ENCODE results near the gene PPP6R2.

The PPP6R2 gene

DNA sequence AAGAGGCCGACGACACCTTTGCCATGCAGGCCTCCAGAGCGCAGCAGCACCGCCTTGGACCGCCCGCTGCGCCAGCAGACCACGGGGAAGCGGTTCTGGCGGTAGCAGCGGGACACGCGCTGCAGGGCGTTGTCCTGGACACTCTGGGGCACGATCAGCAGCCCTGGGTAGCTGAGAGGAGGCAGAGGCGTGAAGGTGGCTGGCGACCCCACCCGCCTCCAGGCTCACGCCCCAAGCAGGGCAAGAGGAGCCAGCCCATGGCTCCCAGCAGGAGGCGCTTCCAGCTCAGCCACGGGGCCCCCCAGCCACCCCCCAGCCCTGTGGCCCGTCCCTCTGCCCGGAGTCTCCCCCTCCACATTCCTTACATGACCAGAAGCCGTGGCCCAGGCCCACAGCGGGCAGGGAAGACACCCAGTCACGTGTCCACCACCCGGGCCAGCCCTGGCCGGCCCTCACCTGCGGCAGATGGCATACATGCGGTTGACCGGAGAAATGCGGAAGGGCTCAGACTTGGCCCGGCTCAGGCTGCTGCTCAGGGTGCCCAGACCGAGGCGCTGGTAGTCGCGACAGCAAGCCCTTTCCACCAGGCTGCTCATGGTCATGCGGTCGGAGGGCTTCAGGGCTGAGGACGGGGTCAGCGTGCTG, 116.5 kb downstream of the PPP6R2 start:
- Histone ChIP-seq H3K9me3 (ENCODE audit: insufficient read depth, low read depth, low read length) (no peaks in the 10 kb centered on the region), H3K4me3 (ENCODE audit: low read length) (no peak overlapping the region), H3K4me1 (ENCODE audit: insufficient read depth, low read length) (no peaks in the 10 kb centered on the region), H3K9ac (ENCODE audit: low read depth, low read length) (no peak overlapping the region), H3K36me3 (ENCODE audit: insufficient read depth, low read length) (peaks cover 86% of the 10 kb centered on the region), H3K27ac (ENCODE audit: low read depth, low read length) (no peak overlapping the region), H3K27me3 (ENCODE audit: insufficient read depth, low read length) (no peaks in the 10 kb centered on the region)
- 95% methylated on average over 41 of the region's 41 CpGs for WGBS

DNA sequence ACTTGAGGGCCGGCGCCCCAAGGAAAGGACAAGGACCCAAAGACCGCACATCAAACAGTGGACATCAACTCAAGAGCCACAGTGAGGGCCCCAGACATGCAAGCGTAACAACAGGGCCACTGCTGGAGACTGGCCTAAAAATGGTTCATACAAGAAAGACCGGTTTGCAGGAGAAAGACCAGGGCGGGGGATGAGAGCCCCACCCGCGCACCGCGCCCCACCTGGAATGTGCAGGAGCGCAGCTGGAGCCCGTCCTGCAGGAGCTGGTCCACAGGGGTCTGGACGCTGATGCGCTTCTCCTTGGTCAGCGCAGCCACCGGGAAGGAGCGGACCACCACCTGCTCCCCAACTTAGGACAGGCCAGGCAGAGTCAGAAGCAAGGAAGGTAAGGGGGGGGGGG, 117.8 kb downstream of the PPP6R2 start:
- Histone ChIP-seq H3K4me3 (ENCODE audit: low read length) (no peak overlapping the region), H3K9me3 (ENCODE audit: insufficient read depth, low read depth, low read length) (no peaks in the 10 kb centered on the region), H3K36me3 (ENCODE audit: insufficient read depth, low read length) (peaks cover 86% of the 10 kb centered on the region), H3K9ac (ENCODE audit: low read depth, low read length) (no peak overlapping the region), H3K27me3 (ENCODE audit: insufficient read depth, low read length) (no peaks in the 10 kb centered on the region), H3K4me1 (ENCODE audit: insufficient read depth, low read length) (no peaks in the 10 kb centered on the region), H3K27ac (ENCODE audit: low read depth, low read length) (no peak overlapping the region)
- 97% methylated on average over 17 of the region's 17 CpGs for WGBS

DNA sequence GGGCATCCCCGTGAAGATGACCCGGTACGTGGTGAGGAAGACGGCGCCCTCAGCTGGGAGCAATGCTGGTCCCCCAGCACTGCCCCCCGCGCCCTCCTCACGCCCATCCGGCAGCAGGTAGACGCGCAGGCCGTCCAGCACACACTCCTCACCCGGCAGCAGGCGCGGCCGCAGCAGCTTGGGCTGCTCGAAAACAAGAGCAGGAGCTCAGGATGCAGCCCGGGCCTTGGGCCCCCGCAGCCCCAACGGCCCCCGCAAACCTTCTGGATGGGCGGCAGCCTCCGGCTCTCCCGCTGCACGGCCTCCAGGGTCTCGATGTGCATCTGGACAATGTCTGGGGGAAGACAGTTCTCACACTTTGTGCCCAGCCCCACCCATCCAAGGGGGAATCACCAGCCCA, 118.4 kb downstream of the PPP6R2 start:
- H3K9ac ChIP-seq (ENCODE audit: low read depth, low read length): no peak overlapping the region
- no peak overlapping the region for H3K27ac ChIP-seq (ENCODE audit: low read depth, low read length)
- no peak overlapping the region for H3K4me3 ChIP-seq (ENCODE audit: low read length)
- no peaks in the 10 kb centered on the region for H3K9me3 ChIP-seq (ENCODE audit: insufficient read depth, low read depth, low read length)
- H3K27me3 ChIP-seq (ENCODE audit: insufficient read depth, low read length): no peaks in the 10 kb centered on the region
- WGBS: 96% methylated on average over 26 of the region's 26 CpGs
- peaks cover 89% of the 10 kb centered on the region for H3K36me3 ChIP-seq (ENCODE audit: insufficient read depth, low read length)
- H3K4me1 ChIP-seq (ENCODE audit: insufficient read depth, low read length): no peaks in the 10 kb centered on the region

DNA sequence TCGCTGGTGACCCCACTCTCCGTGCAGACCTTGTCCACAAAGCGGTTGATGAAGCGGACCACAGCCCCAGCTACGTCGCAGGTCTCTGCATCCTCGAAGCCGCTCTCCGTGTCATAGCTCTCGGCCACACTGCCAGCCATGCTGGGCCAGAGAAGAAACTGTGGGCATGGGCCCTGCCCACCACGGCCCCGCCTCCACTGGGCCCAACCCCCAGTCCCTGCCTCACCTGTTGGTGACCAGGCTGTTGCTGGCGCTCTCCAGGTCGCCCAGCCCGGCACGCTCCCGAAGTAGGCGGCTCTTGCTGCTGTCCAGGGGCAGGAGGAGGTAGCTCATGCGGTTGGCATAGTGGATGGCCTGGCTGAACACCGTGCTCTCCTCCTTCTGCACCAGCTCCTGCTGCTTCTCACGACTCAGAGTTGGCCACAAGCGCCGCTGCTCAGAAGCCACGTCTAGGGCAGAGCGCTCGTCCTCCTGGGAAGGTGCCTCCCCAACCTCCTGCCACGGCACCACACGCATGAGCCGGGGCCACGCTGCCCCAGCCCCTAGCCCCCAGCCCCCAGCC, 118.9 kb downstream of the PPP6R2 start:
- Histone ChIP-seq H3K4me3 (ENCODE audit: low read length) (no peak overlapping the region), H3K27ac (ENCODE audit: low read depth, low read length) (no peak overlapping the region), H3K36me3 (ENCODE audit: insufficient read depth, low read length) (peaks cover 91% of the 10 kb centered on the region), H3K27me3 (ENCODE audit: insufficient read depth, low read length) (no peaks in the 10 kb centered on the region), H3K4me1 (ENCODE audit: insufficient read depth, low read length) (no peaks in the 10 kb centered on the region), H3K9ac (ENCODE audit: low read depth, low read length) (no peak overlapping the region), H3K9me3 (ENCODE audit: insufficient read depth, low read depth, low read length) (no peaks in the 10 kb centered on the region)
- 96% methylated on average over 30 of the region's 30 CpGs for WGBS

DNA sequence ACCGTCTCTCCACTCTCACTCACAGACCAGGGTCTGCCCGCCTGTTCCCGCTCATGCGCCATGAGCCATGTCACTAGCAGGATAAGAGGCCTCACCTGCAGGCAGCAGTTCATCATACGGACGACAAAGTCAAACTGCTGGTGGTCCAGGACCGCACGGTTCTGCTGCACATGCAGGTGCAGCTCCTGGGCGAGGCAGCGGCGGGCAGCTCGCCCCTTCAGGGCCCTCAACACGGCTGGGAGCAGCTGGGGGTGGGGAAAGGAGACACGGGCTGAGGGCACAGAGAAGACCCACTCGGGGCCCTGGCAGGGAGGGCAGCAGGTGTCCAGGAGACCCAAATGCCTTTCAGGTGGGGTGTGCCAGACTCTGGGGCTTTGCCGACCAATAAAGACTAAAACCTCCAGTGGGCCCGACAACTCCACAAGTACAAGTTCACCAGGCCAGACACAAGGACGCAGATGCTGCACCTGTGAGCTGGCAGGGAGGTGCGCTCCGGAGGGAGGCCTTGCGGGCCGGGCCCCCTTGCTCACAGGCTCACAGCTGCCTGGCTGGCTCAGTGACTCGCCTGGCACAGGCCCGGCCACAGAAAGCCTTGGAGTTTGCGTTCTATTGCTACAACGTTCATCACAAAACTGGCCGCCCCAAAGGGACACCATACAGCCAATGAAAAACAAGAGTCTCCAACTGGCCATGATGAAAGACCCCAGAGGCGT, 120.2 kb downstream of the PPP6R2 start:
- Histone ChIP-seq H3K36me3 (ENCODE audit: insufficient read depth, low read length) (peaks cover 93% of the 10 kb centered on the region), H3K9me3 (ENCODE audit: insufficient read depth, low read depth, low read length) (no peaks in the 10 kb centered on the region), H3K27me3 (ENCODE audit: insufficient read depth, low read length) (no peaks in the 10 kb centered on the region), H3K27ac (ENCODE audit: low read depth, low read length) (no peak overlapping the region), H3K4me3 (ENCODE audit: low read length) (no peak overlapping the region), H3K9ac (ENCODE audit: low read depth, low read length) (no peak overlapping the region), H3K4me1 (ENCODE audit: insufficient read depth, low read length) (no peaks in the 10 kb centered on the region)
- WGBS: 95% methylated on average over 28 of the region's 28 CpGs

DNA sequence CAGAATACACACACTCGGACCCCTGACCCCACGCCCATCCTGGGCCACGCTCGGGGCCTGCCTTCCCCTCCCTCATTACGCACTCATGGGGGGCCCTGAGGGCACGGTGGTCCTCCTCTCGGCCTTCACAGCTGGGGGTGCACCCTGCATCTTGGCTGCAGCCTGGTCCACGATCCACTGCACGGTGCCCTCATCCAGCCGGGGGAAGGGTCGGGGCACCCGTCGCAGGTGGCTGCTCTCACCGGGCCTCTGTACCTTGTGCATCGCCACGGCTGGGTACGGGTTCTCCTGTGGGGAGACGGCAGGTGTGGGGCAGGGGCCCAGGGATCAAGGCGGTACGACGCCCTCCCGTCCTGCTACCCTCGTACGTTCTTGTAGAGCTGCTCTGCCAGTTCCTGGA, 121.3 kb downstream of the PPP6R2 start:
- 93% methylated on average over 24 of the region's 24 CpGs for WGBS
- no peaks in the 10 kb centered on the region for H3K9me3 ChIP-seq (ENCODE audit: insufficient read depth, low read depth, low read length)
- no peaks in the 10 kb centered on the region for H3K4me1 ChIP-seq (ENCODE audit: insufficient read depth, low read length)
- no peak overlapping the region for H3K27ac ChIP-seq (ENCODE audit: low read depth, low read length)
- no peaks in the 10 kb centered on the region for H3K27me3 ChIP-seq (ENCODE audit: insufficient read depth, low read length)
- no peak overlapping the region for H3K4me3 ChIP-seq (ENCODE audit: low read length)
- peaks cover 82% of the 10 kb centered on the region for H3K36me3 ChIP-seq (ENCODE audit: insufficient read depth, low read length)
- no peak overlapping the region for H3K9ac ChIP-seq (ENCODE audit: low read depth, low read length)

DNA sequence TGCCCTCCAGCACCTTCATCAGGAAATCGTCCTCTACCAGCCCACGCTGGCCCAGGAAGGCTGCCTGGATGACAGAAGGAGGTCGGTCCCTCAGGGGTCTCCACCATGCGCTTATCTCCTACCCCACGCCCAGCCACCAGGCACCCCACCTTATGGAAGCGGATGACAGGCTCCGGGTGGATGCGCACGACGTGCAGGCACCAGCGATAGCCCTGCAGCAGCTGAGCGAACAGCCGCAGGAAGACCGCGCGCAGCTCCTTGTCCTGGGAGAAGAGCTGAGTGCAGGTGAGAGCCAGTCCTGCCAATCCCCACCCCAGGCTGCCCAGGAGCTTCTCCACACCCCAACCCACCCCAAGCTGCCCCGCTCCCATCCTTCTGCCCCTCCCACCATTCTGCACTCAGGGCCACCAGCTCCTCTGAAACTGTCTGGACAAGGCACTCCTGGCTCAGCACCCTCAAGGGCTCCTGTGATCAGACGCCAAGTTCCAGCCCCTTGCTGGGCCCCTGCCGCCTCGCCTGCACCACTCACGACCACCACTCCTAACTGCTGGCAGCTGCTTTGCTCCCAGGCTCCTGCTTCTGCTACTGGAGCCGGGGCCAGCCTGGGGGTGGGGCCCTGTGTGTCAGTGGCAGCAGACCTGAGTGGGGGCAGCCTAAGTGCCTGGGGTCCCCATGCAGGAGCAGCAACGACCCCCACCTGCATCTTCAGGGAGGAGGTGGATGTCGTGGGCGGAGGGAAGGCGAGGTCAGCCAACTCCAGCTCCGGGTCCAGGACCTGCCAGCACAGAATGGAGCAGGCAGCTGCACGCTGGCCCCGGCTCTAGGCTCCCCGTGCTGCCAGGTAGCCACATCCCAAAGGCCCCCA, 122.2 kb downstream of the PPP6R2 start:
- Histone ChIP-seq H3K27ac (ENCODE audit: low read depth, low read length) (no peak overlapping the region), H3K4me3 (ENCODE audit: low read length) (no peak overlapping the region), H3K27me3 (ENCODE audit: insufficient read depth, low read length) (no peaks in the 10 kb centered on the region), H3K4me1 (ENCODE audit: insufficient read depth, low read length) (peaks cover 3% of the 10 kb centered on the region; the same call in 1 of the 2 replicates), H3K36me3 (ENCODE audit: insufficient read depth, low read length) (peaks cover 73% of the 10 kb centered on the region), H3K9ac (ENCODE audit: low read depth, low read length) (no peak overlapping the region), H3K9me3 (ENCODE audit: insufficient read depth, low read depth, low read length) (no peaks in the 10 kb centered on the region)
- WGBS: 95% methylated on average over 30 of the region's 30 CpGs

DNA sequence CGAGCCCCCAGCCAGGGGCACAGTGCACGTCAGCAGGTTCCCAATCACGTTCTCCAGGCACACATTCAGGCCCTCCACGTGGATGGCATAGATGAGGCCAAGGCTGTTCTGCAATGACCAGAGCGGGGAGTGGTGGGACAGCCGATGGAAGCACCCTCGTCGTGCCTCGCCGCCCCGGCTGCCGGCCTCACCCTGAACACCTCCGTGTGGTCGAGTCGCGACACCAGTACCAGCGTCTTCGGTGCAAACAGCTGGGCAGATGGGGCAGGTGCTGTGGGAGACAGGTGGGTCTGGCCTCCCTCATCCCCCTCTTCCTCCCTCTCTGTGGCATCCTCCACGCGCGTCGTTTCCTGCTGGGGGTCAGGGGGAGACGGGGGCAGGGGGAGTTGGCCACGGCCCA, 124.2 kb downstream of the PPP6R2 start:
- Histone ChIP-seq H3K27me3 (ENCODE audit: insufficient read depth, low read length) (no peaks in the 10 kb centered on the region), H3K4me1 (ENCODE audit: insufficient read depth, low read length) (peaks cover 7% of the 10 kb centered on the region; the same call in 1 of the 2 replicates)

DNA sequence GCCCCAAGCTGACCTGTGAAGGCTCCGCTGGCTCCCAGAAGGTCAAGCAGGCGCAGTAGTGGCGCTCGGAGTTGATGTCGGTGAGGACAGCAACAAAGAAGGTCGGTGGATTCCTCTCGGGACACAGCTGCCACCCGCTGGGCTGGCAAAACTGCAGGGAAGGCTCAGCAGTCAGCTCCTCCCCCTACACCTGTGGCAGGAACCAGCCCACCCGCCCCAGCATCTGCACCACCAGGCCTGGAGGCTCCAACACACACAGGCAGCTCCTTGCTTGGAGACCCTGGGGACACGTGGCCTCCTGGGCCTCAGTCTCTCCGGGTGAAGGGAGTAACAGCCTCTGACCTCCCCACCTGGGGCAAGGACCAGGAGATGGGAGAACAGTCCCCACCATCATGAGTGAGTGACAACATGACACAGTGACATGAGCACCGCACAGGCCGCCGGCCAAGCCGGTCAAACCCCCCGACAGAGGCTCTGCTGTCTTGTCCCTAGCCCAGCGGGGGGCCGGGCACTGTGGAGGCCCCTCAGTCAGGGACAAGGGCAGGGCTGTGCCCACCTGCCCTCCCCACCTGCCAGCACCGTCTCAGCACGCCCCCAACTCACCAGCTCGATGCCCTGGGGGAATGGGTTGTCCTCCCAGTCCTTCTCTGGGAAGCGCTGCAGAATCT, 124.8 kb downstream of the PPP6R2 start:
- peaks cover 7% of the 10 kb centered on the region; the same call in 1 of the 2 replicates for H3K4me1 ChIP-seq (ENCODE audit: insufficient read depth, low read length)
- no peak overlapping the region for H3K4me3 ChIP-seq (ENCODE audit: low read length)
- no peaks in the 10 kb centered on the region for H3K27me3 ChIP-seq (ENCODE audit: insufficient read depth, low read length)
- H3K9ac ChIP-seq (ENCODE audit: low read depth, low read length): no peak overlapping the region
- no peaks in the 10 kb centered on the region for H3K9me3 ChIP-seq (ENCODE audit: insufficient read depth, low read depth, low read length)
- peaks cover 48% of the 10 kb centered on the region for H3K36me3 ChIP-seq (ENCODE audit: insufficient read depth, low read length)
- no peak overlapping the region for H3K27ac ChIP-seq (ENCODE audit: low read depth, low read length)
- 89% methylated on average over 22 of the region's 22 CpGs for WGBS

More for the DNA sequence above, 124.2 kb downstream of the PPP6R2 start:
- Histone ChIP-seq H3K36me3 (ENCODE audit: insufficient read depth, low read length) (peaks cover 54% of the 10 kb centered on the region), H3K9ac (ENCODE audit: low read depth, low read length) (no peak overlapping the region), H3K9me3 (ENCODE audit: insufficient read depth, low read depth, low read length) (no peaks in the 10 kb centered on the region), H3K4me3 (ENCODE audit: low read length) (no peak overlapping the region), H3K27ac (ENCODE audit: low read depth, low read length) (no peak overlapping the region)
- WGBS: 94% methylated on average over 24 of the region's 24 CpGs

DNA sequence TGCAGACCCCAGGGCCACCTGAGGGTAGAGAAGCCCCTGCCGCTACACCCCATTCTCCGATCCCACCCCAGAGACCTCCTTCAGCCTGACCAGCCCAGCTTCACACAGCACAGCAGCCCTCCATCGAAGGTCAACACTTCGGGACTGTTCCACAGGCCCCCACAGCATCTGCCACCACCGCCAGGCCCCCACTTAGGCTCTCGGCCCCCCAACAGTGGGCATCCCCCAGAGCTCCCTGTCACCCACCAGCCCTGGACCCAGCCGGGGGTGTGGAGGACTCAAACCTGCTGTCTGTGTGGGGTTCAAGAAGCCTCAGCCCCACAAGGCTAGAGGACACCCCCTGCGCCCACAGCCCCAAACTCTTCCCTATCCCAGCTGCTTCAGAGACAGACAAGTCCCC, 125.5 kb downstream of the PPP6R2 start:
- no peak overlapping the region for H3K27ac ChIP-seq (ENCODE audit: low read depth, low read length)
- peaks cover 41% of the 10 kb centered on the region for H3K36me3 ChIP-seq (ENCODE audit: insufficient read depth, low read length)
- no peak overlapping the region for H3K4me3 ChIP-seq (ENCODE audit: low read length)
- no peak overlapping the region for H3K9ac ChIP-seq (ENCODE audit: low read depth, low read length)
- no peaks in the 10 kb centered on the region for H3K27me3 ChIP-seq (ENCODE audit: insufficient read depth, low read length)
- no peaks in the 10 kb centered on the region for H3K9me3 ChIP-seq (ENCODE audit: insufficient read depth, low read depth, low read length)
- H3K4me1 ChIP-seq (ENCODE audit: insufficient read depth, low read length): peaks cover 7% of the 10 kb centered on the region; the same call in 1 of the 2 replicates
- 95% methylated on average over 6 of the region's 8 CpGs for WGBS
